MCF 10A (cell line): ENCODE data around the gene CACNB4. TPM values are rescaled to one million over a fixed set of nuclear protein-coding genes. Genes with fewer than 3 reads are reported as not detected.

Source experiments
- BruUV-seq: library from RNA; stranded (reverse); fragments of 400-500 nt; replicated peaks from 2 replicates; lab custom pipeline; 2021; lab: Mats Ljungman, UMichigan
- CTCF ChIA-PET: fragments of 300-600 bp; sonication (Branson Sonifier 250); formaldehyde crosslinking; extraction: SDS; loops from one replicate; lab custom pipeline; 2021; ENCODE audit warnings: antibody characterized with exemption, inconsistent platforms; lab: Yijun Ruan, JAX
- POLR2A ChIA-PET: fragments of 300-600, 350-650 bp; sonication (Branson Sonifier 250); formaldehyde crosslinking; extraction: SDS; loops from one replicate; lab custom pipeline; 2020; ENCODE audit warnings: antibody characterized with exemption, inconsistent platforms; lab: Yijun Ruan, JAX
- DNase-seq: peaks from one replicate; pipeline ENCODE4 v3.0.0-alpha.2; 2018; ENCODE audit not compliant: unreplicated experiment
- H3K27ac Mint-ChIP-seq: one replicate; pipeline ENCODE4 v1.8.0; 2022; ENCODE audit warnings: mild to moderate bottlenecking, low read depth, mixed read lengths; ENCODE audit not compliant: unreplicated experiment
- H3K27me3 Mint-ChIP-seq: one replicate; pipeline ENCODE4 v1.8.0; 2022; ENCODE audit warnings: mixed read lengths; ENCODE audit not compliant: insufficient read depth, unreplicated experiment
- H3K36me3 Mint-ChIP-seq: one replicate; pipeline ENCODE4 v1.8.0; 2022; ENCODE audit warnings: mild to moderate bottlenecking, moderate library complexity, mixed read lengths; ENCODE audit not compliant: insufficient read depth, unreplicated experiment
- H3K4me1 Mint-ChIP-seq: one replicate; pipeline ENCODE4 v1.8.0; 2022; ENCODE audit warnings: mixed read lengths; ENCODE audit not compliant: insufficient read depth, unreplicated experiment
- H3K4me3 Mint-ChIP-seq: one replicate; pipeline ENCODE4 v1.8.0; 2022; ENCODE audit warnings: mild to moderate bottlenecking, moderate library complexity, mixed read lengths; ENCODE audit not compliant: unreplicated experiment
- H3K9me3 Mint-ChIP-seq: one replicate; pipeline ENCODE4 v1.8.0; 2022; ENCODE audit warnings: mixed read lengths; ENCODE audit not compliant: unreplicated experiment
- intact Hi-C: fragments of 100-400 bp; cut with micrococcal nuclease; formaldehyde crosslinking; loops from 2 replicates; pipeline ENCODE4 v1.14.1; 2022
- total RNA-seq: library from RNA; stranded (reverse); gene quantifications from 2 replicates; pipeline ENCODE4 v1.2.3, GENCODE V29; 2022
- TF ChIP-seq, protein P1 (sequence below): fragments of 200-600 bp; IDR thresholded peaks from one replicate; pipeline ENCODE4 v1.8.0; 2022; ENCODE audit warnings: antibody characterized with exemption, mild to moderate bottlenecking; ENCODE audit not compliant: unreplicated experiment

Gene CACNB4
- total RNA-seq, 1 experiment from 2014 or later: 0.49 TPM

- BruUV-seq: no TSS peak
- DNase-seq: no peak
- intact Hi-C loops: no loop called here
- Mint-ChIP-seq H3K4me1 (peaks cover 7% of the 10 kb centered on the region), H3K27ac (no peak overlapping the region), H3K36me3 (peaks cover 6% of the 10 kb centered on the region), H3K27me3 (no peaks in the 10 kb centered on the region), H3K4me3 (no peak overlapping the region), H3K9me3 (no peaks in the 10 kb centered on the region)
- ChIA-PET CTCF (interaction anchor here (1.0 kb wide), 3 partner anchors 10 to 217 kb away, joined by 3 to 5 read pairs (median 3); no protein-coding TSS in a partner anchor), POLR2A (no interaction called here)
- TF ChIP-seq, protein P1, sequence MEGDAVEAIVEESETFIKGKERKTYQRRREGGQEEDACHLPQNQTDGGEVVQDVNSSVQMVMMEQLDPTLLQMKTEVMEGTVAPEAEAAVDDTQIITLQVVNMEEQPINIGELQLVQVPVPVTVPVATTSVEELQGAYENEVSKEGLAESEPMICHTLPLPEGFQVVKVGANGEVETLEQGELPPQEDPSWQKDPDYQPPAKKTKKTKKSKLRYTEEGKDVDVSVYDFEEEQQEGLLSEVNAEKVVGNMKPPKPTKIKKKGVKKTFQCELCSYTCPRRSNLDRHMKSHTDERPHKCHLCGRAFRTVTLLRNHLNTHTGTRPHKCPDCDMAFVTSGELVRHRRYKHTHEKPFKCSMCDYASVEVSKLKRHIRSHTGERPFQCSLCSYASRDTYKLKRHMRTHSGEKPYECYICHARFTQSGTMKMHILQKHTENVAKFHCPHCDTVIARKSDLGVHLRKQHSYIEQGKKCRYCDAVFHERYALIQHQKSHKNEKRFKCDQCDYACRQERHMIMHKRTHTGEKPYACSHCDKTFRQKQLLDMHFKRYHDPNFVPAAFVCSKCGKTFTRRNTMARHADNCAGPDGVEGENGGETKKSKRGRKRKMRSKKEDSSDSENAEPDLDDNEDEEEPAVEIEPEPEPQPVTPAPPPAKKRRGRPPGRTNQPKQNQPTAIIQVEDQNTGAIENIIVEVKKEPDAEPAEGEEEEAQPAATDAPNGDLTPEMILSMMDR: no peak
Measured at GRCh38 chr2:151793123-151793522, 305.7 kb downstream of the CACNB4 start.

GRCh38 chr2:151792589-151792988 is 306.3 kb downstream of the CACNB4 start:
- no peaks in the 10 kb centered on the region for H3K9me3 Mint-ChIP-seq
- no peak overlapping the region for H3K27ac Mint-ChIP-seq
- TF ChIP-seq, protein P1: no peak

GRCh38 chr2:151791545-151791944 is 307.3 kb downstream of the CACNB4 start:
- TF ChIP-seq, protein P1: no peak
- no peak overlapping the region for H3K27ac Mint-ChIP-seq
- no peaks in the 10 kb centered on the region for H3K9me3 Mint-ChIP-seq
- no TSS peak for BruUV-seq
- ChIA-PET POLR2A (interaction anchor here (0.8 kb wide), 1 partner anchor 232 kb away, joined by 3 read pairs; no protein-coding TSS in a partner anchor), CTCF (interaction anchor here (0.6 to 1.9 kb wide), 7 partner anchors 8 to 235 kb away, joined by 3 to 6 read pairs (median 3); partner anchors contain the start of gene ARL5A)
- no peak for DNase-seq
- H3K36me3 Mint-ChIP-seq: peaks cover 6% of the 10 kb centered on the region
- intact Hi-C loops: no loop called here
- no peaks in the 10 kb centered on the region for H3K4me1 Mint-ChIP-seq
- H3K4me3 Mint-ChIP-seq: no peak overlapping the region
- no peaks in the 10 kb centered on the region for H3K27me3 Mint-ChIP-seq

More at GRCh38 chr2:151792589-151792988, 306.3 kb downstream of the CACNB4 start:
- H3K36me3 Mint-ChIP-seq: peaks cover 6% of the 10 kb centered on the region
- H3K4me3 Mint-ChIP-seq: no peak overlapping the region
- POLR2A ChIA-PET: no interaction called here
- H3K27me3 Mint-ChIP-seq: no peaks in the 10 kb centered on the region
- H3K4me1 Mint-ChIP-seq: peaks cover 7% of the 10 kb centered on the region
- CTCF ChIA-PET: interaction anchor here (0.6 to 1.9 kb wide), 4 partner anchors 7 to 509 kb away, joined by 3 to 6 read pairs (median 4); no protein-coding TSS in a partner anchor
- DNase-seq: no peak
- BruUV-seq: no TSS peak
- intact Hi-C loops: no loop called here

- no peak overlapping the region for H3K4me3 Mint-ChIP-seq
- intact Hi-C loops: no loop called here
- TF ChIP-seq, protein P1: no peak
- CTCF ChIA-PET: interaction anchor here (0.8 to 1.9 kb wide), 2 partner anchors 15 to 236 kb away, joined by 3 to 6 read pairs; no protein-coding TSS in a partner anchor
- H3K36me3 Mint-ChIP-seq: peaks cover 15% of the 10 kb centered on the region
- no peaks in the 10 kb centered on the region for H3K4me1 Mint-ChIP-seq
- BruUV-seq: no TSS peak
- POLR2A ChIA-PET: interaction anchor here (1.0 kb wide), 1 partner anchor 9 kb away, joined by 3 read pairs; no protein-coding TSS in a partner anchor
- DNase-seq: no peak
- H3K27me3 Mint-ChIP-seq: no peaks in the 10 kb centered on the region
- H3K27ac Mint-ChIP-seq: no peak overlapping the region
- H3K9me3 Mint-ChIP-seq: no peaks in the 10 kb centered on the region
Measured at GRCh38 chr2:151790689-151791088, 308.2 kb downstream of the CACNB4 start.
